H1 (cell line): ENCODE measurements around the gene MAPK8IP3. TPM values are rescaled to one million over a fixed set of nuclear protein-coding genes. Genes with fewer than 3 reads are reported as not detected.

Experiments used
- CTCF ChIA-PET: fragments of 300-600 bp; sonication (Branson Sonifier 250); formaldehyde crosslinking; loops from one replicate; lab custom pipeline; 2021; ENCODE audit not compliant: partially characterized antibody; lab: Charles Lee
- POLR2A ChIA-PET: fragments of 300-600 bp; sonication (Branson Sonifier 250); formaldehyde crosslinking; loops from one replicate; lab custom pipeline; 2021; ENCODE audit warnings: inconsistent platforms; ENCODE audit not compliant: partially characterized antibody; lab: Charles Lee
- DNase-seq, 2 experiments: peaks; one replicate each; pipeline versions ENCODE4 v3.0.0 to v3.0.0-alpha.2; 2010 to 2022; ENCODE audit warnings: low spot score in 2 of 2, low read depth in 1 of 2, mixed read lengths in 1 of 2
- FAIRE-seq: peaks from 2 replicates; lab custom pipeline; 2011; peaks lifted over from hg19 to GRCh38; lab: Jason Lieb, UNC
- H2AFZ ChIP-seq: 2 replicates; pipeline ENCODE4 v1.8.1; 2012; ENCODE audit warnings: low read length, inconsistent platforms
- H2AK5ac ChIP-seq: 2 replicates; pipeline ENCODE4 v1.6.1; 2013; ENCODE audit warnings: low read depth, low read length
- H2BK120ac ChIP-seq: replicated peaks from 2 replicates; pipeline ENCODE3; 2013; ENCODE audit warnings: low read depth, low read length, inconsistent platforms
- H2BK12ac ChIP-seq: 2 replicates; pipeline ENCODE4 v1.6.1; 2013; ENCODE audit warnings: low read depth, low read length
- H2BK15ac ChIP-seq: 2 replicates; pipeline ENCODE4 v1.6.1; 2013; ENCODE audit warnings: low read length
- H2BK20ac ChIP-seq: 2 replicates; pipeline ENCODE4 v1.6.1; 2013; ENCODE audit warnings: low read length
- H2BK5ac ChIP-seq: 2 replicates; pipeline ENCODE4 v1.6.1; 2013; ENCODE audit warnings: low read depth, low read length
- H3K14ac ChIP-seq: 2 replicates; pipeline ENCODE4 v1.6.1; 2013; ENCODE audit warnings: inconsistent platforms; ENCODE audit not compliant: insufficient read length
- H3K18ac ChIP-seq: 2 replicates; pipeline ENCODE4 v1.6.1; 2013; ENCODE audit warnings: low read length; ENCODE audit errors: extremely low read depth
- H3K23ac ChIP-seq: 2 replicates; pipeline ENCODE4 v1.6.1; 2013; ENCODE audit warnings: inconsistent platforms; ENCODE audit not compliant: insufficient read length
- H3K23me2 ChIP-seq: 2 replicates; pipeline ENCODE4 v1.6.1; 2013; ENCODE audit warnings: low read depth, low read length
- H3K27ac ChIP-seq: 2 replicates; pipeline ENCODE4 v1.6.1; 2011; ENCODE audit warnings: low read depth, low read length, inconsistent platforms
- H3K27me3 ChIP-seq, 4 experiments: replicated peaks in 1 of 4; 1 replicate in 1 of 4; 2 replicates in 3 of 4; pipeline versions ENCODE4 v1.6.1 to v1.8.1; 2011 to 2013; ENCODE audit warnings: low read length in 3 of 4, mild to moderate bottlenecking in 3 of 4, inconsistent platforms in 2 of 4, mixed read lengths in 2 of 4, moderate library complexity in 1 of 4; ENCODE audit not compliant: control insufficient read depth in 3 of 4, insufficient read depth in 3 of 4; ENCODE audit errors: extremely low read depth in 1 of 4
- H3K36me3 ChIP-seq, 4 experiments: 2 replicates each; pipeline versions ENCODE4 v1.6.1 to v1.8.1; 2011 to 2013; ENCODE audit warnings: mild to moderate bottlenecking in 4 of 4, low read length in 3 of 4, moderate library complexity in 2 of 4, control low read depth in 1 of 4, inconsistent platforms in 1 of 4; ENCODE audit not compliant: insufficient read depth in 4 of 4, control insufficient read depth in 2 of 4
- H3K4ac ChIP-seq: replicated peaks from 2 replicates; pipeline ENCODE3; 2013; ENCODE audit warnings: low read length, low read depth, mixed read lengths, inconsistent platforms; ENCODE audit not compliant: insufficient read length
- H3K4me1 ChIP-seq, 4 experiments: replicated peaks in 1 of 4; 1 replicate in 1 of 4; 2 replicates in 3 of 4; pipeline versions ENCODE4 v1.6.1 to v1.8.1; 2011 to 2013; ENCODE audit warnings: low read length in 3 of 4, inconsistent platforms in 2 of 4, mixed read lengths in 1 of 4; ENCODE audit not compliant: insufficient read depth in 4 of 4, control insufficient read depth in 3 of 4
- H3K4me2 ChIP-seq, 2 experiments: 2 replicates each; pipeline versions ENCODE4 v1.6.1 to v1.8.1; 2011 to 2013; ENCODE audit warnings: low read depth in 2 of 2, low read length in 2 of 2, control low read depth in 1 of 2, inconsistent platforms in 1 of 2, mild to moderate bottlenecking in 1 of 2; ENCODE audit not compliant: insufficient read depth in 1 of 2
- H3K4me3 ChIP-seq, 4 experiments: fragments of 200-600, 300-600 bp in 1 of 4; sonication (generic), shearing (Covaris generic), sonication (Bioruptor Twin) in 1 of 4; 2 replicates each; pipeline versions ENCODE4 v1.5.1 to v1.8.1; 2011 to 2016; ENCODE audit warnings: low read length in 4 of 4, low read depth in 3 of 4, control low read depth in 2 of 4, inconsistent platforms in 2 of 4, mild to moderate bottlenecking in 2 of 4, mixed read lengths in 1 of 4, moderate library complexity in 1 of 4; ENCODE audit not compliant: insufficient read depth in 2 of 4; ENCODE audit errors: extremely low read depth in 1 of 4
- H3K56ac ChIP-seq: replicated peaks from 2 replicates; pipeline ENCODE3; 2013; ENCODE audit warnings: low read depth, mild to moderate bottlenecking, mixed read lengths, low read length, inconsistent platforms; ENCODE audit not compliant: insufficient read length
- H3K79me1 ChIP-seq: 2 replicates; pipeline ENCODE4 v1.6.1; 2013; ENCODE audit warnings: low read depth, low read length, control low read depth
- H3K79me2 ChIP-seq, 2 experiments: 2 replicates each; pipeline versions ENCODE4 v1.6.1 to v1.8.1; 2012 to 2013; ENCODE audit warnings: low read length in 2 of 2, mild to moderate bottlenecking in 2 of 2, inconsistent platforms in 1 of 2; ENCODE audit not compliant: insufficient read depth in 2 of 2, control insufficient read depth in 1 of 2
- H3K9ac ChIP-seq, 4 experiments: replicated peaks in 1 of 4; 1 replicate in 1 of 4; 2 replicates in 3 of 4; pipeline versions ENCODE4 v1.6.1 to v1.8.1; 2011 to 2013; ENCODE audit warnings: low read depth in 3 of 4, low read length in 3 of 4, control low read depth in 2 of 4, mild to moderate bottlenecking in 2 of 4, moderate library complexity in 2 of 4, inconsistent platforms in 1 of 4; ENCODE audit errors: extremely low read depth in 1 of 4
- H3K9me3 ChIP-seq, 2 experiments: 2 replicates each; pipeline versions ENCODE4 v1.6.1 to v1.8.1; 2012 to 2013; ENCODE audit warnings: mild to moderate bottlenecking in 2 of 2, moderate library complexity in 2 of 2, control low read depth in 1 of 2, inconsistent platforms in 1 of 2, low read depth in 1 of 2, low read length in 1 of 2, mixed read lengths in 1 of 2; ENCODE audit not compliant: insufficient read depth in 2 of 2
- H4K20me1 ChIP-seq, 2 experiments: replicated peaks in 1 of 2; 2 replicates each; pipeline versions ENCODE3 to v1.8.1; 2011 to 2013; ENCODE audit warnings: inconsistent platforms in 2 of 2, low read length in 2 of 2, mild to moderate bottlenecking in 1 of 2; ENCODE audit not compliant: insufficient read depth in 2 of 2, control insufficient read depth in 1 of 2
- H4K5ac ChIP-seq: 2 replicates; pipeline ENCODE4 v1.6.1; 2013; ENCODE audit warnings: low read length, low read depth, mixed read lengths, inconsistent platforms; ENCODE audit not compliant: insufficient read length
- H4K8ac ChIP-seq: 2 replicates; pipeline ENCODE4 v1.8.0; 2013; ENCODE audit warnings: mild to moderate bottlenecking, moderate library complexity, low read length, inconsistent platforms; ENCODE audit not compliant: insufficient read depth; ENCODE audit errors: extremely low read depth
- H4K91ac ChIP-seq: replicated peaks from 2 replicates; pipeline ENCODE3; 2013; ENCODE audit warnings: low read length, mixed read lengths, inconsistent platforms; ENCODE audit not compliant: insufficient read length
- POU5F1 ChIP-seq: IDR thresholded peaks from 2 replicates; pipeline ENCODE4 v1.6.1; 2011; ENCODE audit warnings: low read depth, mild to moderate bottlenecking, low read length, moderate library complexity
- RAD21 ChIP-seq, 2 experiments: IDR thresholded peaks in 1 of 2; conservative IDR thresholded peaks in 1 of 2; 2 replicates each; pipeline ENCODE4 v1.6.1; 2011; ENCODE audit warnings: low read depth in 2 of 2, low read length in 2 of 2, improper control_type of control experiment in 1 of 2, inconsistent platforms in 1 of 2, mild to moderate bottlenecking in 1 of 2, moderate library complexity in 1 of 2
- TAF7 ChIP-seq: optimal IDR thresholded peaks from 2 replicates; pipeline ENCODE3; 2011; ENCODE audit warnings: low read depth, mild to moderate bottlenecking, inconsistent platforms, low read length, moderate library complexity, borderline replicate concordance
- WGBS, 2 experiments: shearing (Covaris generic) in 1 of 2; methylation state at CpG; one replicate each; pipeline versions ENCODE4 v1.1.6 to v1.1.7; 2013 to 2015; ENCODE audit warnings: low lambda C conversion rate in 2 of 2, mixed read lengths in 2 of 2, inconsistent platforms in 1 of 2, low coverage in 1 of 2, missing lambda C conversion rate in 1 of 2; ENCODE audit not compliant: insufficient replicate concordance in 2 of 2, insufficient coverage in 1 of 2, insufficient read length in 1 of 2; ENCODE audit errors: extremely low coverage in 1 of 2, missing lambda C conversion rate in 1 of 2; 5-methylcytosine and 5-hydroxymethylcytosine counted together
- polyA plus RNA-seq, 7 experiments: library from polyadenylated mRNA; depleted of rRNA in 3 of 7; stranded (reverse) in 5 of 7; unstranded in 2 of 7; fragments of >200 nt in 5 of 7; fragments of 200-250 nt in 2 of 7; gene quantifications; 1 replicate in 5 of 7; 2 replicates in 1 of 7; 4 replicates in 1 of 7; pipeline versions ENCODE4 v1.2.1 to v1.2.3, GENCODE V29; 2011 to 2013; ENCODE audit warnings: missing spikeins in 2 of 7, mixed read lengths in 2 of 7
- total RNA-seq: library from RNA; stranded (reverse); fragmentation: NEBNext Ultra II Directional; extraction: Animal tissue kit (Norgen Biotek cat#: 25700); gene quantifications from 2 replicates; pipeline ENCODE4 v1.2.1, GENCODE V29; 2021
- TF ChIP-seq, protein P1 (sequence below), 3 experiments: IDR thresholded peaks; 1 replicate in 2 of 3; 2 replicates in 1 of 3; pipeline versions ENCODE4 v1.5.1 to v1.6.1; 2011; ENCODE audit warnings: low read length in 3 of 3, mild to moderate bottlenecking in 3 of 3, inconsistent platforms in 2 of 3, low read depth in 1 of 3, moderate library complexity in 1 of 3; ENCODE audit not compliant: insufficient read depth in 1 of 3; ENCODE audit errors: control extremely low read depth in 1 of 3

Gene MAPK8IP3
- total and polyA plus RNA-seq, 2 of the 8 experiments (the other 6 are each of a cell fraction or from before 2014, with no cell fraction given), result 16.9 to 43.4 TPM

DNA sequence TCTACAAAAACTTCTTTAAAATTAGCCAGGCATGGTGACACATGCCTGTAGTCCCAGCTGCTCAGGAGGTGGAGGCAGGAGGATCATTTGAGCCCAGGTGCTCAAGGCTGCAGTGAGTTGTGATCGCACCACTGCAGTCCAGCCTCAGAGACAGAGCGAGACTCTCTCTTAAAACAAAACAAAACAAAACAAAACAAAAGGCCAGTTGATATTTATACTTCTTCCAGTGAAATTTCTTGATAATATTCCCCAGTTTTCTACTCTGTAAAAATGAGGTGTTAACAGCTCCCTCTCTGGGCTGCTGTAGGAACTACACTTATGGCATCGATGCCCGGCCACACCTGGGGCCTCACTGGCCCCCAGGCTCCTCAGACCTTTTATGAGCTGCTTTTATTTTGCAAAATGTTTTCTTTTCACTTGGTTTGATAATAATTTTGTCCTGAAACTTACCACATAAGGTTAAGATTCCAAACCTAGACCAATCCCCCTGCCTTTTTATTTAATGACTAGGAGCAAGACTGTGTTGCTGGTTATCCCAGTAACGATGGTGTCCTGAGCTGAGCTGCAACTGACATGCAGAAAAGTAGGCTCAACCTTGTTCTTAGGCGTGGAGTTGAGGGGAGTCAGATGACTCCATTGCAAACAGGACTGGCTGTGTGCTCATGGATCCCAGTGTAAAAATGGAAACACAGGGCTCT is 17.6 kb downstream of the MAPK8IP3 start:
- peak in 1 of 2 experiments; percentile 74 for DNase-seq
- Histone ChIP-seq H2BK120ac (no peak overlapping the region), H3K23ac (no peak overlapping the region), H3K14ac (no peak overlapping the region), H2AFZ (no peak overlapping the region), H3K9ac (no peak overlapping the region), H2BK12ac (no peak overlapping the region), H3K9me3 (no peaks in the 10 kb centered on the region), H3K79me2 (no peaks in the 10 kb centered on the region; a peak in 2 of 4 replicates), H3K23me2 (no peaks in the 10 kb centered on the region), H3K4ac (peak overlapping the region; percentile 85), H3K4me1 (0 out of 7 replicates have a peak, but pooled peaks cover 0 to 2% (median 0%) of the 10 kb centered on the region in 4 experiments), H3K56ac (no peak overlapping the region), H4K5ac (no peak overlapping the region), H3K4me3 (no peak overlapping the region), H3K36me3 (peaks cover 0 to 4% (median 0%) of the 10 kb centered on the region in 4 experiments; a peak in 3 of 8 replicates), H3K27me3 (no peaks in the 10 kb centered on the region), H2BK15ac (no peak overlapping the region), H2BK5ac (no peak overlapping the region; the same call in 1 of the 2 replicates), H4K8ac (no peak overlapping the region), H2BK20ac (no peak overlapping the region), H4K20me1 (peaks cover 0 to 19% of the 10 kb centered on the region in 2 experiments), H3K27ac (no peak overlapping the region), H3K79me1 (peaks cover 7% of the 10 kb centered on the region), H4K91ac (no peak overlapping the region), H3K4me2 (no peak overlapping the region), H3K18ac (no peak overlapping the region; the same call in 1 of the 2 replicates), H2AK5ac (no peak overlapping the region)
- no peak for TF ChIP-seq TAF7
- TF ChIP-seq, protein P1, sequence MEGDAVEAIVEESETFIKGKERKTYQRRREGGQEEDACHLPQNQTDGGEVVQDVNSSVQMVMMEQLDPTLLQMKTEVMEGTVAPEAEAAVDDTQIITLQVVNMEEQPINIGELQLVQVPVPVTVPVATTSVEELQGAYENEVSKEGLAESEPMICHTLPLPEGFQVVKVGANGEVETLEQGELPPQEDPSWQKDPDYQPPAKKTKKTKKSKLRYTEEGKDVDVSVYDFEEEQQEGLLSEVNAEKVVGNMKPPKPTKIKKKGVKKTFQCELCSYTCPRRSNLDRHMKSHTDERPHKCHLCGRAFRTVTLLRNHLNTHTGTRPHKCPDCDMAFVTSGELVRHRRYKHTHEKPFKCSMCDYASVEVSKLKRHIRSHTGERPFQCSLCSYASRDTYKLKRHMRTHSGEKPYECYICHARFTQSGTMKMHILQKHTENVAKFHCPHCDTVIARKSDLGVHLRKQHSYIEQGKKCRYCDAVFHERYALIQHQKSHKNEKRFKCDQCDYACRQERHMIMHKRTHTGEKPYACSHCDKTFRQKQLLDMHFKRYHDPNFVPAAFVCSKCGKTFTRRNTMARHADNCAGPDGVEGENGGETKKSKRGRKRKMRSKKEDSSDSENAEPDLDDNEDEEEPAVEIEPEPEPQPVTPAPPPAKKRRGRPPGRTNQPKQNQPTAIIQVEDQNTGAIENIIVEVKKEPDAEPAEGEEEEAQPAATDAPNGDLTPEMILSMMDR (IDR thresholded peaks at IDR 0.05; ENCODE audit: control extremely low read depth in 1 of 3, insufficient read depth in 1 of 3, low read depth in 1 of 3, low read length in 3 of 3), result peak; percentile 46 to 60 (median 59)
- TF ChIP-seq RAD21 (IDR thresholded peaks at IDR 0.05 in 1 of 2, conservative IDR thresholded peaks at IDR 0.05 in 1 of 2; ENCODE audit: low read depth in 2 of 2, low read length in 2 of 2), result peak; percentile 26 to 46; a peak in 3 of 4 replicates
- TF ChIP-seq POU5F1, result no peak
- FAIRE-seq, result no peak
- ChIA-PET POLR2A (interaction anchor here (0.7 to 2.0 kb wide), 8 partner anchors 9 to 211 kb away, joined by 3 to 7 read pairs (median 4); partner anchors contain the start of genes EME2 and MRPS34), CTCF (interaction anchor here (0.8 to 2.8 kb wide), 20 partner anchors 24 to 397 kb away, joined by 3 to 21 read pairs (median 4); partner anchors contain the start of gene JPT2)
- 66% methylated on average over 6 of the region's 6 CpGs; no CpG with 5 or more reads in 1 of the 2 experiments for WGBS, 2 experiments
